Stomach (tissue), 9 donors: ENCODE results near the gene OR52W1. TPM values are rescaled to one million over a fixed set of nuclear protein-coding genes. Genes with fewer than 3 reads are reported as not detected.

ENCODE experiments used
- DNase-seq, 2 donors: peaks; one replicate each; pipeline versions ENCODE4 v3.0.0 to v3.0.0-alpha.2; 2013 to 2019
- H3K27ac ChIP-seq, 5 donors: fragments of 200-600 bp in 4 of 5; sonication (generic) in 4 of 5; one replicate each; pipeline ENCODE4 v1.5.1; 2013 to 2019; ENCODE audit warnings: mild to moderate bottlenecking in 1 of 5, moderate library complexity in 1 of 5
- H3K27me3 ChIP-seq, 3 donors: fragments of 200-600 bp; sonication (generic); one replicate each; pipeline ENCODE4 v1.5.1; 2017 to 2019; ENCODE audit warnings: mixed run types in 1 of 3
- H3K36me3 ChIP-seq, 4 donors: fragments of 200-600 bp; sonication (generic); 1 replicate in 3 of 4; 2 replicates in 1 of 4; pipeline ENCODE4 v1.5.1; 2016 to 2019
- H3K4me1 ChIP-seq, 4 donors: fragments of 200-600 bp; sonication (generic); one replicate each; pipeline ENCODE4 v1.5.1; 2016 to 2019
- H3K4me3 ChIP-seq, 4 donors: fragments of 200-600 bp; sonication (generic) in 3 of 4; one replicate each; pipeline ENCODE4 v1.5.1; 2016 to 2019; ENCODE audit warnings: mild to moderate bottlenecking in 1 of 4
- H3K9me3 ChIP-seq, 4 donors: fragments of 200-600 bp; sonication (generic); one replicate each; pipeline ENCODE4 v1.5.1; 2016 to 2019
- CTCF ChIP-seq, 7 experiments: fragments of 450-650 bp in 4 of 7; fragments of 200-600 bp in 3 of 7; sonication (generic) in 3 of 7; IDR thresholded peaks; one replicate each; pipeline ENCODE4 v1.5.1; 2016 to 2019; ENCODE audit warnings: antibody characterized with exemption in 7 of 7, control low read depth in 2 of 7, mild to moderate bottlenecking in 1 of 7
- EP300 ChIP-seq: sonication (generic); formaldehyde crosslinking; IDR thresholded peaks from one replicate; pipeline ENCODE4 v1.6.1; 2017; ENCODE audit warnings: antibody characterized with exemption
- POLR2A ChIP-seq, 4 donors: fragments of 450-650 bp; IDR thresholded peaks; one replicate each; pipeline ENCODE4 v1.6.1; 2016; ENCODE audit warnings: antibody characterized with exemption in 4 of 4, control low read depth in 2 of 4, mild to moderate bottlenecking in 1 of 4, moderate library complexity in 1 of 4
- POLR2AphosphoS5 ChIP-seq, 3 donors: sonication (generic); formaldehyde crosslinking; IDR thresholded peaks; one replicate each; pipeline ENCODE4 v1.6.1; 2016; ENCODE audit warnings: antibody characterized with exemption in 3 of 3
- WGBS, 5 donors: extraction: QIAGEN DNeasy Blood & Tissue Kit in 3 of 5; methylation state at CpG; one replicate each; pipeline versions ENCODE4 v1.1.5 to v1.1.7; 2013 to 2018; 5-methylcytosine and 5-hydroxymethylcytosine counted together
- intact Hi-C: fragments of 100-400 bp; cut with DNase I; formaldehyde crosslinking; loops from one replicate; pipeline ENCODE4 v1.15.1; 2023; ENCODE audit warnings: low total_unique reads
- polyA plus RNA-seq, 3 donors: library from polyadenylated mRNA; stranded (reverse); fragments of 200-250 nt; gene quantifications; one replicate each; pipeline ENCODE4 v1.2.3, GENCODE V29; 2013
- total RNA-seq, 5 donors: library from RNA; depleted of rRNA; stranded (reverse); fragments of >200 nt; gene quantifications; one replicate each; pipeline versions ENCODE4 v1.1.0 to v1.2.3, GENCODE V29; 2014 to 2016
- donor health status: healthy with polysubstance abuse.
- donor health status: Bipolar disorder and iron deficiency.
- donor health status: healthy.

OR52W1 gene
- total and polyA plus RNA-seq, 8 donors: not detected

GRCh38 chr11:6225024-6225423 is 26.0 kb downstream of the OR52W1 start:
- no peak for DNase-seq
- H3K36me3 ChIP-seq: peaks cover 37 to 46% (median 46%) of the 10 kb centered on the region in 4 donors
- H3K27me3 ChIP-seq: no peaks in the 10 kb centered on the region
- WGBS, 5 donors: 20 to 58% (median 36%) methylated on average over 1 of the region's 1 CpG
- H3K9me3 ChIP-seq: no peaks in the 10 kb centered on the region
- no peak overlapping the region for H3K4me3 ChIP-seq
- intact Hi-C loops: no loop called here
- TF ChIP-seq CTCF (IDR thresholded peaks at IDR 0.05) (no peak), POLR2AphosphoS5 (IDR thresholded peaks at IDR 0.05) (no peak), EP300 (no peak), POLR2A (IDR thresholded peaks at IDR 0.05) (no peak)
- H3K27ac ChIP-seq: no peak overlapping the region
- H3K4me1 ChIP-seq: peaks cover under 1 to 43% (median 21%) of the 10 kb centered on the region in 4 donors

- H3K36me3 ChIP-seq: peaks cover 29 to 37% (median 37%) of the 10 kb centered on the region in 4 donors
- no peaks in the 10 kb centered on the region for H3K27me3 ChIP-seq
- H3K9me3 ChIP-seq: no peaks in the 10 kb centered on the region
- H3K27ac ChIP-seq: peak overlapping the region in 1 of 5 donors; percentile 38
- 55 to 65% (median 61%) methylated on average over 2 of the region's 2 CpGs for WGBS, 5 donors
- H3K4me3 ChIP-seq: no peak overlapping the region
- TF ChIP-seq POLR2A (IDR thresholded peaks at IDR 0.05) (no peak), CTCF (IDR thresholded peaks at IDR 0.05) (no peak), POLR2AphosphoS5 (IDR thresholded peaks at IDR 0.05) (no peak)
- intact Hi-C loops: no loop called here
- H3K4me1 ChIP-seq: peaks cover 5 to 50% (median 29%) of the 10 kb centered on the region in 4 donors
- peak in 1 of 2 donors; percentile 15 for DNase-seq
Observed at GRCh38 chr11:6225896-6226295, 26.9 kb downstream of the OR52W1 start.

DNA sequence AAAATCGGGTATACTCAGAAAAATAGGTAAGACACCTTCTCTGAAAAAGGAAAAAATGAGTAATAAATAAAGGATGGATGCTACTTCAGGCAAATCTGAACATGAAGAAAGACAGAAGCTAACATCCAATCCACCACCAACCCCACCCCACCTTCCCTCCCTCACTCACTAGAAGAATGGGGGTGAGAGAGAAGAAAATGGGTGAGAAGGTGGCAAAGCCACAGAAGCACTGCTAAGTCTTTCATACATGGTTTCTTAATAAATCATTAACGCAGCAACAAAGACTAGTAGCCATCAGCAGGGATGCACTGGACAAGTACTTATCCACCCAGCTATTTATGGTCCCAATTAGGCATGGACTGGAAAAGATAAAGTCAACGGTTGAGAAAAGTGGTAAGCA is 29.5 kb downstream of the OR52W1 start:
- intact Hi-C loops: no loop called here
- Histone ChIP-seq H3K36me3 (peaks cover 9 to 11% (median 11%) of the 10 kb centered on the region in 4 donors), H3K4me1 (peaks cover 13 to 63% (median 40%) of the 10 kb centered on the region in 4 donors), H3K27ac (no peak overlapping the region), H3K27me3 (no peaks in the 10 kb centered on the region), H3K9me3 (no peaks in the 10 kb centered on the region), H3K4me3 (no peak overlapping the region)
- no peak for DNase-seq
- WGBS, 5 donors: 51 to 71% (median 57%) methylated on average over 3 of the region's 3 CpGs
- TF ChIP-seq POLR2AphosphoS5 (IDR thresholded peaks at IDR 0.05) (no peak), CTCF (IDR thresholded peaks at IDR 0.05) (no peak), POLR2A (IDR thresholded peaks at IDR 0.05) (no peak)

DNA sequence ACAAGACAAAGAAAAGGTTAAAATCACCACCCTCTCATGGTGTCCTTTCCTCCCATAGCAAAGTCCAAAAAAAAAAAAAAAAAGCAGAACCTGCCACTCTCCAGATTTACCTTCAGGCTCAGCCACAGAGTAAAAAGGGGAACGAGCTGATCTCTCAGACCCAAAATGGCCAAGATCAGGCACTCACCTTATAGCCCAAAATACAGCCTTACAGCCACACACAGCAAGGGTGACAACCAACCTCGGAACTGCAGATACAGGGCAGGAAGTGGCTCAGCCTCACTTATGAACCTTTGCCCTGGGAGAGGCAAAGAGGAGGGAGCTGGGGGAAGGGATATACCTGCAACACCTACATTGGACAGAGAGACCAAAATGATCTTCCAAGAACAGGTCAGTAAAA is 30.9 kb downstream of the OR52W1 start:
- peak in 1 of 2 donors; percentile 71 for DNase-seq
- Histone ChIP-seq H3K27ac (peak overlapping the region in 2 of 5 donors; percentile 16 to 48), H3K4me3 (no peak overlapping the region), H3K4me1 (peaks cover 21 to 69% (median 44%) of the 10 kb centered on the region in 4 donors), H3K9me3 (no peaks in the 10 kb centered on the region), H3K27me3 (no peaks in the 10 kb centered on the region), H3K36me3 (no peaks in the 10 kb centered on the region)
- WGBS, 5 donors: 20 to 53% (median 33%) methylated on average over 2 of the region's 2 CpGs
- intact Hi-C loops: no loop called here
- TF ChIP-seq CTCF (IDR thresholded peaks at IDR 0.05) (no peak), POLR2AphosphoS5 (IDR thresholded peaks at IDR 0.05) (peak in 2 of 3 donors; percentile 31 to 49)
